ENCODE results near the gene TARS3.

TARS3 gene

DNA sequence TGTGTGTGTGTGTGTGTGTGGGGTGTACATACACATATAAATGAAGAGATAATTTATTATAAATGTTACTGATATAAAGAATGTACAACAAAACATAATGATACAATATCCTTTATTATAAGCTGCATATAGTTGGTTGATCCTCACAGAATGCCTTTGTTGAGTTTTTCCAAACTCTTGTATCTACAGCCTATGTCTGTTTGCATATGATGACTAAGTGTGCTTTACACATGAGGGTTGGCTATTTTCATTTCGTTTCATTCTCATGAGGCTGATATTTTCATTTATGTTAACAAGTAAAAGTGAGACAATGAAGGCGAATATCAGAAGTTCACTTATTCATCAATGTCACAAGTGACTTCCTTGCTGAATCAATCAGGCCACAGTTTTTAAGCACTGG lies 117.2 kb downstream of the TARS3 start:
- DNase-seq (ENCODE audit: low read depth in 3 of 3) = no peak

DNA sequence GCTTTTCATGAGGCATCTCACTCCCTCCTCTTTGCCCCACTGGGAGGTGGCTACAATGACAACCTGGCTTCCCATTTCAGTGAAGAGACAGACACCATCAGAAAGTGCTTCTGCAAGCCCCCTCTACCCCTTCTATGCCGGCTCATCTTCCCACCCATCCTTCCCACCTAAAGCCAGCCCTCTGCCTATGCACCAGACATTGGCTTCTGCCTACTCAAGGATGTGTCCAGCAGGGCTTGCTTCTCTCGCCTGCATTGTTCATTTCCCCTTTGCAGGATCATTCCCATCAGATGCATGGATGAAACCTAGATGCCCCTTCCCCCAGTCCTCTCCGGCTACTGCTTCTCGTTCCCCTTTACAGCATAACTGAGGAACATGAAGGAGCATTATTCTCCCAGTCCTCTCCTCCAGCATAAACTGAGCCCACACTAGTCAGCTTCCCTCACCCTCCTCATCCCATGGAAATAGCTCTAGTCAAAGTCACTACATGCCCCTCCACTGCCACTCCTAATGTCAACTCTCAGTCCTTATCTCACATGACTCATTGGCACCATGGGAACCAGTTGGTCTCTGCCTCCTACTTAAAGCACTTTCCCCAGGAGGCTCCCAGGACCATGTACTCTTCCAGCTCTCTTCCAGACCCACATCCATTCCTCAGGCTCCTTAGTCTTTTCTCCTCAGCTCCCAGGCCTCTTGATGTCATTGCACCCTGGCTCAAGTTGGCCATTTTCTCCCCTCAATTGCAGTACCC lies 120.0 kb downstream of the TARS3 start:
- no peak for DNase-seq (ENCODE audit: low read depth in 3 of 3)
